GM23338 (cell line): ENCODE results near the gene PTPRN2. TPM values are rescaled to one million over a fixed set of nuclear protein-coding genes. Genes with fewer than 3 reads are reported as not detected.

Source experiments
- ATAC-seq: fragments of 200-7000 bp; cut with Tn5 transposase; 3 replicates; pipeline ENCODE4 v1.9.1; 2020
- DNase-seq: peaks from one replicate; pipeline ENCODE4 v3.0.0-alpha.2; 2015; ENCODE audit warnings: low spot score
- H2AFZ ChIP-seq: fragments of 200-600 bp; sonication (generic); 2 replicates; pipeline ENCODE4 v1.8.0; 2016; ENCODE audit warnings: antibody characterized with exemption, mild to moderate bottlenecking, moderate library complexity
- H3F3A ChIP-seq: fragments of 200-600 bp; sonication (generic); replicated peaks from 2 replicates; pipeline ENCODE4 v1.8.0; 2017; ENCODE audit warnings: antibody characterized with exemption, mixed run types, low read depth
- H3K27ac ChIP-seq: fragments of 200-600 bp; sonication (generic); 2 replicates; pipeline ENCODE4 v1.6.1; 2016; ENCODE audit warnings: low read depth
- H3K27me3 ChIP-seq: fragments of 200-600 bp; sonication (generic); 2 replicates; pipeline ENCODE4 v1.8.0; 2016; ENCODE audit warnings: mild to moderate bottlenecking, mixed run types, moderate library complexity; ENCODE audit not compliant: insufficient read depth
- H3K36me3 ChIP-seq: fragments of 200-600 bp; sonication (generic); 2 replicates; pipeline ENCODE4 v1.8.0; 2016; ENCODE audit warnings: mild to moderate bottlenecking; ENCODE audit not compliant: insufficient read depth
- H3K4me1 ChIP-seq: fragments of 200-600 bp; sonication (generic); 2 replicates; pipeline ENCODE4 v1.8.0; 2016; ENCODE audit warnings: mild to moderate bottlenecking, moderate library complexity; ENCODE audit not compliant: insufficient read depth
- H3K4me2 ChIP-seq: fragments of 200-600 bp; sonication (generic); 2 replicates; pipeline ENCODE4 v1.7.1; 2017; ENCODE audit warnings: mixed run types
- H3K4me3 ChIP-seq: fragments of 200-600 bp; sonication (generic); 2 replicates; pipeline ENCODE4 v1.6.1; 2016; ENCODE audit warnings: mixed run types
- H3K79me2 ChIP-seq: fragments of 200-600 bp; sonication (generic); replicated peaks from 2 replicates; pipeline ENCODE4 v1.8.0; 2017; ENCODE audit warnings: mild to moderate bottlenecking; ENCODE audit not compliant: insufficient read depth
- H3K9me2 ChIP-seq: fragments of 200-600 bp; sonication (generic); 2 replicates; pipeline ENCODE4 v1.8.0; 2017; ENCODE audit not compliant: insufficient read depth
- H4K20me1 ChIP-seq: fragments of 200-600 bp; sonication (generic); replicated peaks from 2 replicates; pipeline ENCODE4 v1.8.0; 2017; ENCODE audit warnings: mild to moderate bottlenecking; ENCODE audit not compliant: insufficient read depth
- H3K27ac Mint-ChIP-seq: 2 replicates; pipeline ENCODE4 v1.8.0; 2020; ENCODE audit warnings: inconsistent platforms, mild to moderate bottlenecking, moderate library complexity, mixed read lengths
- H3K27me3 Mint-ChIP-seq: 3 replicates; pipeline ENCODE4 v1.8.0; 2022; ENCODE audit warnings: low read depth, mild to moderate bottlenecking, moderate library complexity, mixed read lengths, inconsistent platforms; ENCODE audit not compliant: insufficient read depth, poor library complexity
- H3K36me3 Mint-ChIP-seq: 3 replicates; pipeline ENCODE4 v1.8.0; 2021; ENCODE audit warnings: low read depth, mild to moderate bottlenecking, inconsistent platforms, moderate library complexity, mixed read lengths
- H3K4me1 Mint-ChIP-seq: 3 replicates; pipeline ENCODE4 v1.8.0; 2020; ENCODE audit warnings: mild to moderate bottlenecking, inconsistent platforms, mixed read lengths
- H3K4me3 Mint-ChIP-seq: 3 replicates; pipeline ENCODE4 v1.8.0; 2021; ENCODE audit warnings: moderate library complexity, mild to moderate bottlenecking, inconsistent platforms, mixed read lengths
- H3K9me3 Mint-ChIP-seq: 3 replicates; pipeline ENCODE4 v1.8.0; 2020; ENCODE audit warnings: moderate library complexity, mild to moderate bottlenecking, inconsistent platforms, mixed read lengths
- CREB1 ChIP-seq: fragments of 250-450 bp; sonication (Bioruptor Pico); IDR thresholded peaks from 2 replicates; pipeline ENCODE4 v1.5.0; 2020; ENCODE audit warnings: low read depth, mild to moderate bottlenecking, moderate library complexity
- ETS1 ChIP-seq: IDR thresholded peaks from 2 replicates; pipeline ENCODE4 v1.6.1; 2016; ENCODE audit warnings: antibody characterized with exemption
- EZH2 ChIP-seq: fragments of 200-600 bp; sonication (generic); IDR thresholded peaks from one replicate; pipeline ENCODE4 v1.8.0; 2017; ENCODE audit warnings: antibody characterized with exemption, mild to moderate bottlenecking, low read depth; ENCODE audit not compliant: unreplicated experiment
- EZH2phosphoT487 ChIP-seq: fragments of 200-600 bp; sonication (generic); IDR thresholded peaks from one replicate; pipeline ENCODE4 v1.8.1; 2018; ENCODE audit warnings: antibody characterized with exemption; ENCODE audit not compliant: unreplicated experiment
- NANOG ChIP-seq: IDR thresholded peaks from 2 replicates; pipeline ENCODE4 v1.6.1; 2016; ENCODE audit warnings: antibody characterized with exemption, borderline replicate concordance
- POLR2AphosphoS5 ChIP-seq: IDR thresholded peaks from 2 replicates; pipeline ENCODE4 v1.6.1; 2016; ENCODE audit warnings: antibody characterized with exemption, low read depth
- REST ChIP-seq: IDR thresholded peaks from one replicate; pipeline ENCODE4 v1.6.1; 2018; ENCODE audit warnings: antibody characterized with exemption; ENCODE audit not compliant: unreplicated experiment
- STAT1 ChIP-seq: IDR thresholded peaks from one replicate; pipeline ENCODE4 v1.6.1; 2016; ENCODE audit warnings: antibody characterized with exemption; ENCODE audit not compliant: unreplicated experiment
- ZNF331 ChIP-seq: fragments of 250-450 bp; sonication (Bioruptor Pico); IDR thresholded peaks from 2 replicates; pipeline ENCODE4 v1.5.0; 2020; ENCODE audit warnings: low read depth, mild to moderate bottlenecking, moderate library complexity
- polyA plus RNA-seq: library from polyadenylated mRNA; unstranded; fragments of >200 nt; fragmentation: Nextera tagmentation; extraction: Ambion mirVana; gene quantifications from 2 replicates; pipeline ENCODE4 v1.2.1, GENCODE V29; 2016
- total RNA-seq: library from RNA; depleted of rRNA; stranded (reverse); fragments of >200 nt; shearing (Covaris generic); gene quantifications from 2 replicates; pipeline ENCODE4 v1.2.3, GENCODE V29; 2014
- TF ChIP-seq, protein P1 (sequence below), 2 experiments: fragments of 200-600 bp in 1 of 2; sonication (generic) in 1 of 2; conservative IDR thresholded peaks; 2 replicates each; pipeline versions ENCODE4 v1.5.1 to v1.6.1; 2016 to 2017; ENCODE audit warnings: antibody characterized with exemption in 2 of 2, low read depth in 2 of 2, mild to moderate bottlenecking in 2 of 2, moderate library complexity in 1 of 2

PTPRN2 gene
- total and polyA plus RNA-seq, 2 experiments from 2014 or later = 0.87 to 4.0 TPM

DNA sequence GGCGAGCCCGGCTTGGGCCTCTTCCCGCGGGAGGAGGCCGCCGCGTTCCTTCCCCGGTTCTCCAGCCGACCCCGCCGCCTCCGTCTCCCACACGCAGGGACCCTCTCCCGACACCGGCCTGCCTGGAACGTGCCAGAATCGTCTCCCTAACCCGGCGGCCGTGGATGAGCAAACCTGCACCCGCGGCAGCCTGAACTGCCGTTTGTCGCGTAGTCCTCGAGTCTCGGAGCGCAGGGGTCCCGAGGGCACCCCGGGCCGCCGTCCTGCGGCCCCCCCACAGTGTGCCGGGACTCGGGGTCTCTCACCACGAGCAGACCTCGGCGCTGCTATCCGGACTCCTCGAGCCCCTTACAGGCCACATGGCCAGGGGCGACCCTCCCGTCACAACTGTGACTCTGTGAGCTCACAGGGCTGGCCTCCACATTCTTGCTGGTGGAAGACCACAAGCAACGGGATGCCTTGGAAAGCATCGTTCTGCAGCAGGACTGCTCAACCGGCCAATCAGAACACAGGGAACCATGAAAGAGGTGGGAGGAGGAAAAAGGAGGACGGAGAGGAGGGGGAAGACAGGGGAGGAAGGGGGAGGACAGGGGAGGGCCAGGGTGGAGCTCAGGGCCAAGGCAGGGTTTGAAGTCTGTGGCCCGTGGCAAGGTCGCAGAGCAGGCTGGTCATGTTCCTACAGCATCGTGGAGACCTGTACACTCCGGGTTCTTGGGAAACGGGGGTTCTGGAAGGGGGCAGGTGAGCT lies 973.9 kb downstream of the PTPRN2 start:
- DNase-seq (peak; percentile 7), ATAC-seq (no peak)
- Mint-ChIP-seq H3K9me3 (peaks cover 87% of the 10 kb centered on the region), H3K36me3 (peaks cover 36% of the 10 kb centered on the region), H3K4me3 (no peak overlapping the region), H3K4me1 (no peaks in the 10 kb centered on the region; the same call in 2 of the 3 replicates), H3K27ac (no peak overlapping the region), H3K27me3 (peaks cover 25% of the 10 kb centered on the region)
- no peaks in the 10 kb centered on the region for H3K79me2 ChIP-seq
- TF ChIP-seq POLR2AphosphoS5 (no peak), STAT1 (no peak), ETS1 (no peak), CREB1 (CRISPR knock-in tag) (no peak), NANOG (no peak)
- TF ChIP-seq, protein P1, sequence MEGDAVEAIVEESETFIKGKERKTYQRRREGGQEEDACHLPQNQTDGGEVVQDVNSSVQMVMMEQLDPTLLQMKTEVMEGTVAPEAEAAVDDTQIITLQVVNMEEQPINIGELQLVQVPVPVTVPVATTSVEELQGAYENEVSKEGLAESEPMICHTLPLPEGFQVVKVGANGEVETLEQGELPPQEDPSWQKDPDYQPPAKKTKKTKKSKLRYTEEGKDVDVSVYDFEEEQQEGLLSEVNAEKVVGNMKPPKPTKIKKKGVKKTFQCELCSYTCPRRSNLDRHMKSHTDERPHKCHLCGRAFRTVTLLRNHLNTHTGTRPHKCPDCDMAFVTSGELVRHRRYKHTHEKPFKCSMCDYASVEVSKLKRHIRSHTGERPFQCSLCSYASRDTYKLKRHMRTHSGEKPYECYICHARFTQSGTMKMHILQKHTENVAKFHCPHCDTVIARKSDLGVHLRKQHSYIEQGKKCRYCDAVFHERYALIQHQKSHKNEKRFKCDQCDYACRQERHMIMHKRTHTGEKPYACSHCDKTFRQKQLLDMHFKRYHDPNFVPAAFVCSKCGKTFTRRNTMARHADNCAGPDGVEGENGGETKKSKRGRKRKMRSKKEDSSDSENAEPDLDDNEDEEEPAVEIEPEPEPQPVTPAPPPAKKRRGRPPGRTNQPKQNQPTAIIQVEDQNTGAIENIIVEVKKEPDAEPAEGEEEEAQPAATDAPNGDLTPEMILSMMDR (conservative IDR thresholded peaks at IDR 0.05; ENCODE audit: low read depth in 2 of 2) = no peak
- H2AFZ ChIP-seq = no peak overlapping the region
- no peaks in the 10 kb centered on the region for H3K9me2 ChIP-seq
- no peak overlapping the region for H3K4me2 ChIP-seq
- no peaks in the 10 kb centered on the region for H3K36me3 ChIP-seq
- H3K4me1 ChIP-seq = no peaks in the 10 kb centered on the region
- H3K27me3 ChIP-seq = no peaks in the 10 kb centered on the region
- H4K20me1 ChIP-seq = no peaks in the 10 kb centered on the region
- H3K27ac ChIP-seq = no peak overlapping the region
- H3K4me3 ChIP-seq = no peak overlapping the region
- no peaks in the 10 kb centered on the region for H3F3A ChIP-seq

- H3K27me3 ChIP-seq = no peaks in the 10 kb centered on the region
- no peak overlapping the region for H2AFZ ChIP-seq
- H3K27ac Mint-ChIP-seq = no peak overlapping the region
- no peak overlapping the region for H3K4me3 ChIP-seq
- H3K9me3 Mint-ChIP-seq = peaks cover 87% of the 10 kb centered on the region
- no peaks in the 10 kb centered on the region for H4K20me1 ChIP-seq
- ATAC-seq = no peak
- peaks cover 39% of the 10 kb centered on the region for H3K36me3 Mint-ChIP-seq
- H3K4me1 Mint-ChIP-seq = no peaks in the 10 kb centered on the region; the same call in 2 of the 3 replicates
- H3K9me2 ChIP-seq = no peaks in the 10 kb centered on the region
- H3K4me2 ChIP-seq = no peak overlapping the region
- no peaks in the 10 kb centered on the region for H3K4me1 ChIP-seq
- no peaks in the 10 kb centered on the region for H3K79me2 ChIP-seq
- H3K27ac ChIP-seq = no peak overlapping the region
- no peaks in the 10 kb centered on the region for H3F3A ChIP-seq
- peaks cover 25% of the 10 kb centered on the region for H3K27me3 Mint-ChIP-seq
- H3K36me3 ChIP-seq = no peaks in the 10 kb centered on the region
- peak; percentile 6 for DNase-seq
- no peak overlapping the region for H3K4me3 Mint-ChIP-seq
- TF ChIP-seq ETS1 = no peak
- TF ChIP-seq REST = no peak
- no peak for TF ChIP-seq POLR2AphosphoS5
- TF ChIP-seq EZH2 = no peak
- TF ChIP-seq NANOG = no peak
- no peak for TF ChIP-seq EZH2phosphoT487
- TF ChIP-seq ZNF331 (CRISPR knock-in tag) = no peak
- TF ChIP-seq CREB1 (CRISPR knock-in tag) = no peak
These were observed 974.7 kb downstream of the PTPRN2 start for GRCh38 chr7:157612664-157613561.
